CD14-positive monocyte (primary cell): ENCODE results near the gene ZIC1. TPM values are rescaled to one million over a fixed set of nuclear protein-coding genes. Genes with fewer than 3 reads are reported as not detected.

Source experiments
- DNase-seq, 3 donors: peaks; one replicate each; pipeline ENCODE4 v3.0.0-alpha.2; 2011 to 2022
- H2AFZ ChIP-seq: 2 replicates; pipeline ENCODE4 v1.6.0; 2012; ENCODE audit warnings: mild to moderate bottlenecking, low read depth, low read length, inconsistent platforms; ENCODE audit not compliant: insufficient read depth, poor library complexity, severe bottlenecking
- H3K27ac ChIP-seq, 2 donors: 1 replicate in 1 of 2; 2 replicates in 1 of 2; pipeline ENCODE4 v1.5.1; 2012 to 2013; ENCODE audit warnings: low read length in 2 of 2, control low read depth in 1 of 2, inconsistent platforms in 1 of 2, low read depth in 1 of 2, mild to moderate bottlenecking in 1 of 2
- H3K27me3 ChIP-seq, 2 donors: one replicate each; pipeline versions ENCODE4 v1.6.0 to v1.6.1; 2011 to 2013; ENCODE audit warnings: low read length in 2 of 2; ENCODE audit not compliant: control insufficient read depth in 2 of 2, insufficient read depth in 2 of 2
- H3K36me3 ChIP-seq, 2 donors: replicated peaks in 1 of 2; 1 replicate in 1 of 2; 2 replicates in 1 of 2; pipeline versions ENCODE4 v1.5.1 to v1.6.1; 2012 to 2013; ENCODE audit warnings: low read length in 2 of 2, control low read depth in 1 of 2, inconsistent platforms in 1 of 2, mild to moderate bottlenecking in 1 of 2; ENCODE audit not compliant: insufficient read depth in 2 of 2, control insufficient read depth in 1 of 2
- H3K4me1 ChIP-seq, 2 donors: 1 replicate in 1 of 2; 2 replicates in 1 of 2; pipeline versions ENCODE4 v1.5.1 to v1.6.1; 2012 to 2013; ENCODE audit warnings: low read length in 2 of 2, control low read depth in 1 of 2, inconsistent platforms in 1 of 2, mild to moderate bottlenecking in 1 of 2, moderate library complexity in 1 of 2; ENCODE audit not compliant: insufficient read depth in 2 of 2, control insufficient read depth in 1 of 2
- H3K4me2 ChIP-seq: replicated peaks from 2 replicates; pipeline ENCODE3; 2012; ENCODE audit warnings: low read length, moderate library complexity, mild to moderate bottlenecking; ENCODE audit not compliant: poor library complexity, severe bottlenecking; ENCODE audit errors: extremely low read depth
- H3K4me3 ChIP-seq, 3 experiments: fragments of 200-600 bp in 1 of 3; sonication (generic) in 1 of 3; replicated peaks in 1 of 3; 1 replicate in 2 of 3; 2 replicates in 1 of 3; pipeline ENCODE4 v1.5.1; 2011 to 2013; ENCODE audit warnings: low read length in 3 of 3, mild to moderate bottlenecking in 3 of 3, control low read depth in 2 of 3, low read depth in 2 of 3, inconsistent platforms in 1 of 3, moderate library complexity in 1 of 3
- H3K79me2 ChIP-seq: 2 replicates; pipeline ENCODE4 v1.6.0; 2012; ENCODE audit warnings: mild to moderate bottlenecking, control low read depth, inconsistent platforms, low read length, moderate library complexity; ENCODE audit not compliant: insufficient read depth
- H3K9ac ChIP-seq: 2 replicates; pipeline ENCODE4 v1.6.0; 2017; ENCODE audit warnings: low read length, mild to moderate bottlenecking; ENCODE audit not compliant: insufficient read depth, poor library complexity, severe bottlenecking
- H3K9me3 ChIP-seq, 2 donors: replicated peaks in 1 of 2; 1 replicate in 1 of 2; 2 replicates in 1 of 2; pipeline versions ENCODE4 v1.5.1 to v1.6.1; 2012 to 2013; ENCODE audit warnings: low read length in 2 of 2, control low read depth in 1 of 2; ENCODE audit not compliant: control insufficient read depth in 1 of 2, insufficient read depth in 1 of 2
- H4K20me1 ChIP-seq: 2 replicates; pipeline ENCODE4 v1.6.0; 2012; ENCODE audit warnings: mild to moderate bottlenecking, low read length, control low read depth, moderate library complexity; ENCODE audit not compliant: insufficient read depth
- H3K27ac Mint-ChIP-seq, 7 donors: one replicate each; pipeline ENCODE4 v1.8.0; 2020; ENCODE audit warnings: mild to moderate bottlenecking in 7 of 7, mixed read lengths in 7 of 7, moderate library complexity in 6 of 7, inconsistent platforms in 2 of 7
- H3K27me3 Mint-ChIP-seq, 3 donors: one replicate each; pipeline ENCODE4 v1.8.0; 2021 to 2022; ENCODE audit warnings: low read depth in 3 of 3, mild to moderate bottlenecking in 3 of 3, mixed read lengths in 3 of 3, moderate library complexity in 3 of 3, inconsistent platforms in 1 of 3
- H3K36me3 Mint-ChIP-seq, 2 donors: one replicate each; pipeline ENCODE4 v1.8.0; 2020; ENCODE audit warnings: mixed read lengths in 2 of 2, inconsistent platforms in 1 of 2, mild to moderate bottlenecking in 1 of 2
- H3K4me1 Mint-ChIP-seq: one replicate; pipeline ENCODE4 v1.8.0; 2020; ENCODE audit warnings: mild to moderate bottlenecking, mixed read lengths
- H3K4me3 Mint-ChIP-seq, 2 donors: one replicate each; pipeline ENCODE4 v1.8.0; 2020; ENCODE audit warnings: mild to moderate bottlenecking in 2 of 2, mixed read lengths in 2 of 2, moderate library complexity in 1 of 2
- H3K9me3 Mint-ChIP-seq, 7 donors: one replicate each; pipeline ENCODE4 v1.8.0; 2020 to 2022; ENCODE audit warnings: mixed read lengths in 7 of 7, mild to moderate bottlenecking in 6 of 7, moderate library complexity in 6 of 7, inconsistent platforms in 2 of 7
- CTCF ChIP-seq: fragments of 200-600 bp; IDR thresholded peaks from one replicate; pipeline ENCODE4 v1.8.0; 2022; ENCODE audit warnings: antibody characterized with exemption, mild to moderate bottlenecking
- WGBS: methylation state at CpG from one replicate; pipeline ENCODE4 v1.1.5; 2013; ENCODE audit warnings: missing lambda C conversion rate; ENCODE audit not compliant: insufficient coverage; 5-methylcytosine and 5-hydroxymethylcytosine counted together
- intact Hi-C, 2 donors: fragments of 100-400 bp; cut with micrococcal nuclease; formaldehyde crosslinking; loops; one replicate each; pipeline versions ENCODE4 v1.15.0 to v1.15.1; 2023
- polyA plus RNA-seq, 3 donors: library from polyadenylated mRNA; depleted of rRNA in 1 of 3; unstranded in 2 of 3; stranded (reverse) in 1 of 3; fragments of 300-500 nt in 2 of 3; fragments of >200 nt in 1 of 3; fragmentation: Illumina TruSeq in 2 of 3; gene quantifications; 1 replicate in 2 of 3; 2 replicates in 1 of 3; pipeline ENCODE4 v1.2.3, GENCODE V29; 2012 to 2021

Gene ZIC1
- polyA plus RNA-seq, 3 donors, result not detected

- Mint-ChIP-seq H3K36me3 (peaks cover 0 to 3% of the 10 kb centered on the region in 2 donors), H3K4me1 (no peaks in the 10 kb centered on the region), H3K27ac (no peak overlapping the region), H3K9me3 (peaks cover 0 to 54% (median 41%) of the 10 kb centered on the region in 7 donors), H3K4me3 (peak overlapping the region in 1 of 2 donors; percentile 66), H3K27me3 (peaks cover 67 to 73% (median 68%) of the 10 kb centered on the region in 3 donors)
- Histone ChIP-seq H3K79me2 (no peaks in the 10 kb centered on the region), H3K27me3 (peaks cover 70 to 84% of the 10 kb centered on the region in 2 donors), H3K36me3 (no peaks in the 10 kb centered on the region), H3K4me1 (no peaks in the 10 kb centered on the region), H2AFZ (no peak overlapping the region), H3K9ac (no peak overlapping the region), H4K20me1 (no peaks in the 10 kb centered on the region), H3K9me3 (peaks cover 12 to 49% of the 10 kb centered on the region in 2 donors), H3K27ac (no peak overlapping the region), H3K4me2 (no peak overlapping the region), H3K4me3 (no peak overlapping the region)
- TF ChIP-seq CTCF, result no peak
- intact Hi-C loops, result no loop called here
- 7% methylated on average over 11 of the region's 16 CpGs for WGBS
- no peak for DNase-seq
Measured at GRCh38 chr3:147368561-147369221, 40.5 kb upstream of the ZIC1 start.

GRCh38 chr3:147369231-147369630 is 39.9 kb upstream of the ZIC1 start:
- Histone ChIP-seq H3K4me3 (no peak overlapping the region), H3K79me2 (no peaks in the 10 kb centered on the region), H3K27ac (no peak overlapping the region), H3K27me3 (peaks cover 73 to 87% of the 10 kb centered on the region in 2 donors), H3K36me3 (no peaks in the 10 kb centered on the region), H3K9me3 (peaks cover 12 to 54% of the 10 kb centered on the region in 2 donors), H3K4me1 (no peaks in the 10 kb centered on the region), H4K20me1 (no peaks in the 10 kb centered on the region), H3K9ac (no peak overlapping the region), H3K4me2 (no peak overlapping the region), H2AFZ (no peak overlapping the region)
- Mint-ChIP-seq H3K27me3 (peaks cover 71 to 77% (median 72%) of the 10 kb centered on the region in 3 donors), H3K4me1 (no peaks in the 10 kb centered on the region), H3K4me3 (peak overlapping the region in 1 of 2 donors; percentile 85), H3K36me3 (peaks cover 0 to 3% of the 10 kb centered on the region in 2 donors), H3K9me3 (peaks cover 0 to 51% (median 40%) of the 10 kb centered on the region in 7 donors), H3K27ac (no peak overlapping the region)
- 8% methylated on average over 8 of the region's 13 CpGs for WGBS
- no peak for TF ChIP-seq CTCF
- DNase-seq, result no peak
- intact Hi-C loops, result no loop called here
